ENCODE measurements around the gene MERTK. TPM values are rescaled to one million over a fixed set of nuclear protein-coding genes. Genes with fewer than 3 reads are reported as not detected.

The MERTK gene
- total RNA-seq, 1 donor from 2014 or later: 1.5 TPM

- H3K4me3 Mint-ChIP-seq (ENCODE audit: unreplicated experiment): peak within 1 kb of the TSS; percentile 92
- peak within 1 kb of the TSS; percentile 91 for H3K27ac Mint-ChIP-seq (ENCODE audit: unreplicated experiment)
- no peaks in the 10 kb centered on the region for H3K9me3 Mint-ChIP-seq (ENCODE audit: unreplicated experiment)
- DNase-seq (ENCODE audit: extremely low spot score, unreplicated experiment): peak; percentile 93
- H3K4me1 Mint-ChIP-seq (ENCODE audit: unreplicated experiment): peaks cover 13% of the 10 kb centered on the region
- TF ChIP-seq, protein P1, sequence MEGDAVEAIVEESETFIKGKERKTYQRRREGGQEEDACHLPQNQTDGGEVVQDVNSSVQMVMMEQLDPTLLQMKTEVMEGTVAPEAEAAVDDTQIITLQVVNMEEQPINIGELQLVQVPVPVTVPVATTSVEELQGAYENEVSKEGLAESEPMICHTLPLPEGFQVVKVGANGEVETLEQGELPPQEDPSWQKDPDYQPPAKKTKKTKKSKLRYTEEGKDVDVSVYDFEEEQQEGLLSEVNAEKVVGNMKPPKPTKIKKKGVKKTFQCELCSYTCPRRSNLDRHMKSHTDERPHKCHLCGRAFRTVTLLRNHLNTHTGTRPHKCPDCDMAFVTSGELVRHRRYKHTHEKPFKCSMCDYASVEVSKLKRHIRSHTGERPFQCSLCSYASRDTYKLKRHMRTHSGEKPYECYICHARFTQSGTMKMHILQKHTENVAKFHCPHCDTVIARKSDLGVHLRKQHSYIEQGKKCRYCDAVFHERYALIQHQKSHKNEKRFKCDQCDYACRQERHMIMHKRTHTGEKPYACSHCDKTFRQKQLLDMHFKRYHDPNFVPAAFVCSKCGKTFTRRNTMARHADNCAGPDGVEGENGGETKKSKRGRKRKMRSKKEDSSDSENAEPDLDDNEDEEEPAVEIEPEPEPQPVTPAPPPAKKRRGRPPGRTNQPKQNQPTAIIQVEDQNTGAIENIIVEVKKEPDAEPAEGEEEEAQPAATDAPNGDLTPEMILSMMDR (IDR thresholded peaks at IDR 0.05): no peak
- peaks cover 3% of the 10 kb centered on the region for H3K36me3 Mint-ChIP-seq (ENCODE audit: unreplicated experiment)
- peaks cover 9% of the 10 kb centered on the region for H3K27me3 Mint-ChIP-seq (ENCODE audit: unreplicated experiment)
Observed at GRCh38 chr2:111883661-111884591, 14.5 kb upstream of the MERTK start, which contains the start of gene ANAPC1. Gene ANAPC1 (minus strand): TSS chr2:111884193. CDS start chr2:111880825, 3,368 bp downstream.

DNA sequence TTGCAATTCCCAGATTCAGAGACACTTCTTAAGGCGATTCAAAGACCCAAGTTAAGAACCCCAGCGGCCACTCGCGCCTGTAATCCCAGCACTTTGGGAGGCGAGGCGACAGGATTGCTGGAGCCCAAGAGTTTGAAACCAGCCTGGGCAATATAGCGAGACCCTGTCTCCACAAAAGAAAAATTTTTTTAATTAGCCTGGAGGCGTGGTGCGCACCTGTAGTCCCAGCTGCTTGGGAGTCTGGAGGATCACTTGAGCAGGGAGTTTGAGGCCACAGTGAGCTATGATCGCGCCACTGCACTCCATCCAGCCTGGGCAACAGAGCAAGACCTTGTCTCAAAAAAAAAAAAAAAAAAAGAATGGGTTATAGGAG, 13.8 kb upstream of the MERTK start:
- H3K27me3 Mint-ChIP-seq (ENCODE audit: unreplicated experiment): peaks cover 9% of the 10 kb centered on the region
- peak overlapping the region; percentile 92 for H3K4me3 Mint-ChIP-seq (ENCODE audit: unreplicated experiment)
- peaks cover 13% of the 10 kb centered on the region for H3K4me1 Mint-ChIP-seq (ENCODE audit: unreplicated experiment)
- H3K36me3 Mint-ChIP-seq (ENCODE audit: unreplicated experiment): peaks cover 2% of the 10 kb centered on the region
- no peak for DNase-seq (ENCODE audit: extremely low spot score, unreplicated experiment)
- peak overlapping the region; percentile 91 for H3K27ac Mint-ChIP-seq (ENCODE audit: unreplicated experiment)
- no peaks in the 10 kb centered on the region for H3K9me3 Mint-ChIP-seq (ENCODE audit: unreplicated experiment)
- TF ChIP-seq, protein P1 (IDR thresholded peaks at IDR 0.05): no peak

DNA sequence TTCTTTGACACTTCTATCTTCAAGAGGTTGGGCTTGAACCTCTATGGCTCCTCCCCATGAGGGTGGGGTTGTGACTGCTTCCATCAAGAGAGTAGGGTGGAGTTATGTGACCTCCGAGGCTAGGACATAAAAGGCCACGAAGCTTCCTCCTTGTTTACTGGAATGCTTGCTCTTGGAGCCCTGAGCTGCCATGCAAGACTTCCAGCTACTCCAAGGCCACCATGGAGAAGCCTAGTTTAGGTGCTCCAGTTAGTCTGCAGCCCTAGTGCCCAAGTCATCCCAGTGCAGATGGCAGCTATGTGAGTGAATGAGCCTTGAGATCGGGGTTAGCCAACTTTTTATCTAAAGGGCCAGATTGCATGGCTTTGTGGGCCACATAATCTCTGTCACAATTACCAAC, 2.4 kb upstream of the MERTK start:
- no peak for DNase-seq (ENCODE audit: extremely low spot score, unreplicated experiment)
- peaks cover 11% of the 10 kb centered on the region for H3K27me3 Mint-ChIP-seq (ENCODE audit: unreplicated experiment)
- H3K4me3 Mint-ChIP-seq (ENCODE audit: unreplicated experiment): no peak overlapping the region
- TF ChIP-seq, protein P1 (IDR thresholded peaks at IDR 0.05): no peak
- H3K9me3 Mint-ChIP-seq (ENCODE audit: unreplicated experiment): no peaks in the 10 kb centered on the region
- H3K27ac Mint-ChIP-seq (ENCODE audit: unreplicated experiment): no peak overlapping the region
- H3K4me1 Mint-ChIP-seq (ENCODE audit: unreplicated experiment): peaks cover 19% of the 10 kb centered on the region
- no peaks in the 10 kb centered on the region for H3K36me3 Mint-ChIP-seq (ENCODE audit: unreplicated experiment)

DNA sequence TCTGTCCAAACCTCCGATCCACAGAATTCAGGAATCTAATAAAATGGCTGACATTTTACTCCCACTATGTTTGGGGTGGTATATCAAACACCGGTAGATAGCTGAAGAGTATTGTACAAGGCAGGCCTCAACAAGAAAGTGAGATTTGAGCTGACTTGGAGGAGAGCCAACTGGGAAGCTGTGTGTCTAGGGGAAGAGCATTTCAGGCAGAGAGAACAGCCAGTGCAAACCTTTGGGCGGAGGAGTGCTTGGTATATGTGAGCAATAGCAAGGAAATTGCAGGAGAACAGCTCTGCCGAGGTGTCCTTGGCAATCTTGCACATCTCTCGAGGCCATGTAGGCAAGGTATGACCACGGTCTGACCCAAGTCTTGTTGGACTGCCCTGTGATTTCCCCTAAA, 1.8 kb upstream of the MERTK start:
- Mint-ChIP-seq H3K9me3 (ENCODE audit: unreplicated experiment) (no peaks in the 10 kb centered on the region), H3K4me3 (ENCODE audit: unreplicated experiment) (no peak overlapping the region), H3K4me1 (ENCODE audit: unreplicated experiment) (peaks cover 20% of the 10 kb centered on the region), H3K36me3 (ENCODE audit: unreplicated experiment) (no peaks in the 10 kb centered on the region), H3K27ac (ENCODE audit: unreplicated experiment) (no peak overlapping the region), H3K27me3 (ENCODE audit: unreplicated experiment) (peaks cover 13% of the 10 kb centered on the region)
- TF ChIP-seq, protein P1 (IDR thresholded peaks at IDR 0.05): no peak
- DNase-seq (ENCODE audit: extremely low spot score, unreplicated experiment): no peak

DNA sequence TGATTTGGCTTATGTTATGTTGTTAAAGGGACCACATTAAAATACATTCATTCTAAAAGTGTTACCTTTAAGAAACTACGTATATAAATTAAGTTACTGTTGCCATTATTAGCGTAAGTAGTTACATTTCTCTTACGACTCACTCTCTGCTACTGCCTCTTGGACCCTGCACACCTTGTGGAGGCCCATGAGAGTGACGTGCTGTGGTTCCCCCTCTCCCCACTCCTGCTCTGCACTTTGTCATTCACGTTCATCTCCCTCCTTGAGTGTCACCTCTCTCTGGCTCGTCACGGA, 830 bp upstream of the MERTK start:
- DNase-seq (ENCODE audit: extremely low spot score, unreplicated experiment): no peak
- TF ChIP-seq, protein P1 (IDR thresholded peaks at IDR 0.05): no peak
- peak overlapping the region; percentile 65 for H3K27ac Mint-ChIP-seq (ENCODE audit: unreplicated experiment)
- peaks cover 20% of the 10 kb centered on the region for H3K4me1 Mint-ChIP-seq (ENCODE audit: unreplicated experiment)
- H3K36me3 Mint-ChIP-seq (ENCODE audit: unreplicated experiment): no peaks in the 10 kb centered on the region
- H3K9me3 Mint-ChIP-seq (ENCODE audit: unreplicated experiment): no peaks in the 10 kb centered on the region
- peak overlapping the region; percentile 87 for H3K4me3 Mint-ChIP-seq (ENCODE audit: unreplicated experiment)
- H3K27me3 Mint-ChIP-seq (ENCODE audit: unreplicated experiment): peaks cover 17% of the 10 kb centered on the region

All from osteocyte (in vitro differentiated cells).